Mucosa of rectum (tissue), 2 donors: Measurements from ENCODE around the gene ACLY.

Experiments
- H3K27ac ChIP-seq, 2 donors: one replicate each; pipeline ENCODE4 v1.7.0; 2013; ENCODE audit warnings: inconsistent platforms in 2 of 2, low read depth in 2 of 2, low read length in 2 of 2
- H3K27me3 ChIP-seq, 2 donors: one replicate each; pipeline ENCODE4 v1.7.0; 2013; ENCODE audit warnings: low read length in 2 of 2; ENCODE audit not compliant: control insufficient read depth in 2 of 2, insufficient read depth in 2 of 2
- H3K36me3 ChIP-seq, 2 donors: one replicate each; pipeline ENCODE4 v1.7.0; 2013; ENCODE audit warnings: low read length in 2 of 2; ENCODE audit not compliant: control insufficient read depth in 2 of 2, insufficient read depth in 2 of 2
- H3K4me1 ChIP-seq, 2 donors: one replicate each; pipeline ENCODE4 v1.7.0; 2013; ENCODE audit warnings: low read length in 2 of 2, mild to moderate bottlenecking in 1 of 2; ENCODE audit not compliant: control insufficient read depth in 2 of 2, insufficient read depth in 2 of 2
- H3K4me3 ChIP-seq, 2 donors: one replicate each; pipeline ENCODE4 v1.7.0; 2013; ENCODE audit warnings: low read length in 2 of 2
- H3K9ac ChIP-seq, 2 donors: one replicate each; pipeline ENCODE4 v1.7.0; 2013; ENCODE audit warnings: low read length in 2 of 2, low read depth in 1 of 2, mild to moderate bottlenecking in 1 of 2
- H3K9me3 ChIP-seq, 2 donors: one replicate each; pipeline ENCODE4 v1.7.0; 2013; ENCODE audit warnings: low read length in 2 of 2; ENCODE audit not compliant: control insufficient read depth in 2 of 2
- donor health status: healthy.
- donor health status: Normal muscosa, but diverticular disease.

ACLY gene

DNA sequence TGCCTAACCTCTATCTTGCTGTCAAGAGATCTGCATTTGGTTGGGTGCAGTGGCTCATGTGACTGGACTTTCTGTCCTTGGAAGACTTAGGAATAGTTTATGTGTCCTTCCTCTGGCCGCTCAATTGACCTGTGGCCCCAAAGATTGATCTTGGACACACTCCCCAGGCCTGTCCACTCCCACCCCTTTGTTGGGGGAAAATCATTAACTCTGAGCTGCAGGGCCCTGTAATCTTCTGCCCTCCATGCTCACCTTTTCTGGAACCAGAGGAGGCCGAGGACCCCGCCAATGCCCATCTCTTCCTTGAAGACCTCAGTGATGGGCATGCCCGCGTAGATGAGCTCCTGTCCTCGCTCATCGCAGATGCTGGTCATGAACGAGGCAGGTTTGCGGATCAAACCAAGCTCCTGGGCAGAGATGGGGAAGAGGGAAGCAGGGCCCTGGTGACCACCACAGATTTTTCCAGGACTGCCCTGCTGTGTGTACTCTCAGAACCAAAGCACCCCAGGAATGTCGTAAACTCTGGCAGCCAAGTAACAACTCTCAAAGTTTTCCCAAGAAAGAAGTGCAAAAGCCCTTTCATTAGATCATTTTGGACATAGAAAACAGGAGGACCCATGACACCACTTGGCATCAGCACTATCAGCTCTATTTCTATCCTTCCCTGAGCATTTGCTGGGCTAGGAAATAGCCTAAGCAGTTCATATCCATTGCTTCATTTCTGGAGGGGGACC lies 45.0 kb downstream of the ACLY start:
- Histone ChIP-seq H3K4me3 (no peak overlapping the region), H3K4me1 (no peaks in the 10 kb centered on the region), H3K9ac (no peak overlapping the region), H3K27ac (no peak overlapping the region), H3K9me3 (no peaks in the 10 kb centered on the region), H3K27me3 (no peaks in the 10 kb centered on the region), H3K36me3 (peaks cover 53 to 55% of the 10 kb centered on the region in 2 donors)

GRCh38 chr17:41871789-41872188 lies 47.0 kb downstream of the ACLY start:
- Histone ChIP-seq H3K4me1 (no peaks in the 10 kb centered on the region), H3K9me3 (no peaks in the 10 kb centered on the region), H3K27me3 (no peaks in the 10 kb centered on the region), H3K27ac (no peak overlapping the region), H3K36me3 (peaks cover 49 to 54% of the 10 kb centered on the region in 2 donors), H3K9ac (no peak overlapping the region), H3K4me3 (no peak overlapping the region)

DNA sequence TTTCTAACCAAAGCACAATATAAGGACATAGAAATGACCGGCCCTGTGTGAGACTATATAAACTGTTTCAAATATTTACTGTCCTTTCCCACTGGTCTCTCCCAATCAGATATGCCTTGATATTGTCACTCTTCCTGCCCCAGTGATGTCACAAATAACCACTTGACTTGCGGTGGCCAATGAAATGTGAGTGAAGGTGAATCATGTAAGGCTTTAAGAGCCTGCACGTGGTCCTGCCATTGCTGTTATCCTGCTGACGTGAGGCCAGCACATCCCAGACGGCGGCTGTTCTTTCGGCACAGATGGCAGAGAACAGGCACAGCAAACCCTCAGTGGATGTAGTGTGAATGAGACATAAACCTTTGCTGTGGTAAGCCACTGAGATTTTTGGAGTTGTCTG lies 48.1 kb downstream of the ACLY start:
- Histone ChIP-seq H3K36me3 (peaks cover 49 to 54% of the 10 kb centered on the region in 2 donors), H3K9ac (no peak overlapping the region), H3K4me3 (no peak overlapping the region), H3K27ac (no peak overlapping the region), H3K27me3 (no peaks in the 10 kb centered on the region), H3K4me1 (peaks cover 0 to under 1% of the 10 kb centered on the region in 2 donors), H3K9me3 (no peaks in the 10 kb centered on the region)

DNA sequence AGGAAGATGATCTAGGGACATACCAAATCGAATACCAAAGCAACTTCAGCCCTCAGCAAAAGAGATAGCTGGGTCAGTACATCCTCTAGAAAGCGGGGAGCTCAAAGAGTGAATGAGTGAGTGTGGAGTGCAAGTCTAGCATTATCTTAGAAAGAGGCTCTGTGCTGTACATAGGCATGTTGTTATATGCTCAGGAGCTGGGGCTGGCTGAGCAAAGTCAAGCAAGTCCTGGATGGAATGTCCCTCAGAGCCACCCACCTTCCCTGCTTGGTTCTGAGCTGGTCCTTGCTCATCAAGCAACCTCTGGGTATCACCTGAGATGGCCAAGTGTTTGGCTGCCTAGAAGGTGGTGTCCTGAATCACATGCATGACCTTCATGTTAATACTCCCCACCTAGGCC lies 48.7 kb downstream of the ACLY start:
- Histone ChIP-seq H3K27me3 (no peaks in the 10 kb centered on the region), H3K4me3 (no peak overlapping the region), H3K9me3 (no peaks in the 10 kb centered on the region), H3K27ac (no peak overlapping the region), H3K4me1 (peaks cover 2 to 3% of the 10 kb centered on the region in 2 donors), H3K36me3 (peaks cover 49 to 54% of the 10 kb centered on the region in 2 donors), H3K9ac (no peak overlapping the region)

GRCh38 chr17:41869426-41869825 lies 49.3 kb downstream of the ACLY start:
- H3K9me3 ChIP-seq: no peaks in the 10 kb centered on the region
- H3K36me3 ChIP-seq: peaks cover 49 to 54% of the 10 kb centered on the region in 2 donors
- H3K4me3 ChIP-seq: no peak overlapping the region
- H3K27me3 ChIP-seq: no peaks in the 10 kb centered on the region
- peaks cover 3% of the 10 kb centered on the region in 2 donors for H3K4me1 ChIP-seq
- H3K27ac ChIP-seq: no peak overlapping the region
- H3K9ac ChIP-seq: no peak overlapping the region

GRCh38 chr17:41868568-41868967 lies 50.2 kb downstream of the ACLY start:
- H3K9me3 ChIP-seq: no peaks in the 10 kb centered on the region
- no peaks in the 10 kb centered on the region for H3K27me3 ChIP-seq
- no peak overlapping the region for H3K27ac ChIP-seq
- H3K4me3 ChIP-seq: no peak overlapping the region
- H3K4me1 ChIP-seq: peaks cover 10 to 11% of the 10 kb centered on the region in 2 donors
- H3K36me3 ChIP-seq: peaks cover 41 to 47% of the 10 kb centered on the region in 2 donors
- H3K9ac ChIP-seq: no peak overlapping the region

DNA sequence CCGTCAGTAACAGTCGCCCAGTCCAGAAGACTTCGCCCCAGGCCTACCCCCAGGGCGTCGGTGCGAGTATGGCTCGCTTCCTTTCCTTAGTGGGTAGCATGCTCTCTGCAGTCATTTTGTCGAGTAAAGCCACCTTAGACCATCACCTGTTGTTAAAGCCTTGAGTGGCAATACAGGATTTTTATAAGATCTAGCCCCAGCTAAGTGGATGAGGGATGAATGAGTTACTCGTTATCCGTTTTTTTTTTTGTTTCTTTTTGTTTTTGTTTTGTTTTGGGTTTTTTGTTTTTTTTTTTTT lies 53.2 kb downstream of the ACLY start:
- peak overlapping the region; percentile 64 to 72 for H3K4me3 ChIP-seq
- peak overlapping the region in 1 of 2 donors; percentile 91 for H3K27ac ChIP-seq
- H3K27me3 ChIP-seq: no peaks in the 10 kb centered on the region
- H3K9me3 ChIP-seq: no peaks in the 10 kb centered on the region
- peak overlapping the region; percentile 52 to 92 for H3K9ac ChIP-seq
- peaks cover 22 to 24% of the 10 kb centered on the region in 2 donors for H3K36me3 ChIP-seq
- H3K4me1 ChIP-seq: peaks cover 14 to 17% of the 10 kb centered on the region in 2 donors

DNA sequence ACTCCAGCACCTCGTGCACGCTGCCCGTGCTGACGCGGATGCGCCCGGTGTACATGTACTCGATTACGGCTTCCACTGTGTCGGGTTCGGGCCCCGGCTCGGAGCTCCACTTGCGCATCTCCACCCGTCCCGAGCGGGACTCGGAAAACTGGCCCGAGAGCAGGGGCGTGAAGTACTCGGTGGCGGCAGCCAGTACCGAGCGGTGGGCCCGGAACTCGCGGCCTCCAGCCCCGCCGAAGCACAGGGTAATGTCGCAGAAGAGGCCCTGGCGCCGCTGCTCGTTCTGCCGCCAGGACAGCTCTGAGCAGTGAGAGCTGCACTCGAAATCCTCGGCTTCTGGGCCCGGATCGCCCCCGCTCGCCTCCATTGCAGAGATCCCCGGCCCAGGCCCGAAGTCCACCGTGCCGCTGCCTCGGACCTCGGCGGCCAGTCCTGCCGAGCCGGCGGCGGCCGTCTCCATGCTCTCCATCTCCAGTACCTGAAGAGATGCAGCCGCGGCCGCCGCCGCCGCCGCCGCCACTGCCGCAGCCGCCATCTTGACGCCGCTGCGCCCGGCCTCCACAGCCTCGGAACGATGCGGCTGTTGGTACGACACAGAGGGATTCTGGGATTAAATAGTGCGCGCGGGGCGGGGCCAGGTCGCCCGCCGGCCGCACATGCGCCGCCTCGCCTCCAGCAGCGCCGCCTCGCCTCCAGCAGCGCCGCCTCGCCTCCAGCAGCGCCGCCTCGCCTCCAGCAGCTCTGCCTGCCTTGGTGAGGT lies 53.7 kb downstream of the ACLY start, which contains the start of gene KLHL11:
TSS of gene KLHL11 (minus strand) at position 588 of the 760 bp plus-strand sequence. CDS start at position 535, 53 bp downstream.
- peaks cover 17 to 19% of the 10 kb centered on the region in 2 donors for H3K36me3 ChIP-seq
- no peaks in the 10 kb centered on the region for H3K27me3 ChIP-seq
- H3K27ac ChIP-seq: peak within 1 kb of the TSS; percentile 89 to 91
- H3K9me3 ChIP-seq: no peaks in the 10 kb centered on the region
- peak within 1 kb of the TSS; percentile 69 to 92 for H3K9ac ChIP-seq
- peaks cover 14 to 17% of the 10 kb centered on the region in 2 donors for H3K4me1 ChIP-seq
- peak within 1 kb of the TSS; percentile 79 to 84 for H3K4me3 ChIP-seq

DNA sequence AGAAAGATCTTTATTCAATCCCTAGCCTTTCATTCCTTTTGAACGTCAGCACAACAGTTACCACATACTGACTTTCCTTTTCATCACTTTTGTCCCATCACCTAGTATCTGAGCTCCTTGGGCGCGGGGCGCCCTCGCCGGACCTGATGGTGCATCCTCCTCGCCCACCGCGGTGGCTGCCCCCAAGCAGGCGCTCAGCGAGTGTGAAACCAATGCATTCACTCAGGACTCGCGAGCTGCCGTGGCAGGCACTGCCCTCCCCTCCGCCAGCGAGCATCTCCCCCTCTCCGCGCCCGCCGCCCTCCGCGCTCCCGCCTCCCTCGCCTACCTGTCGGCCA lies 54.3 kb downstream of the ACLY start:
- Histone ChIP-seq H3K4me3 (peak overlapping the region; percentile 79 to 84), H3K9ac (peak overlapping the region; percentile 69 to 92), H3K27ac (peak overlapping the region; percentile 89 to 91), H3K27me3 (no peaks in the 10 kb centered on the region), H3K36me3 (peaks cover 13 to 15% of the 10 kb centered on the region in 2 donors), H3K9me3 (no peaks in the 10 kb centered on the region), H3K4me1 (peaks cover 14 to 17% of the 10 kb centered on the region in 2 donors)

- H3K4me1 ChIP-seq: peaks cover 14 to 17% of the 10 kb centered on the region in 2 donors
These were observed 55.5 kb downstream of the ACLY start for GRCh38 chr17:41863074-41863848.

More at GRCh38 chr17:41863074-41863848, 55.5 kb downstream of the ACLY start:
- Histone ChIP-seq H3K9me3 (no peaks in the 10 kb centered on the region), H3K27me3 (no peaks in the 10 kb centered on the region), H3K36me3 (peaks cover 5 to 9% of the 10 kb centered on the region in 2 donors), H3K9ac (peak overlapping the region in 1 of 2 donors; percentile 92), H3K4me3 (peak overlapping the region in 1 of 2 donors; percentile 84), H3K27ac (no peak overlapping the region)
